GM12864 (cell line): ENCODE measurements around the gene ARHGEF10L.

Source experiments
- DNase-seq: peaks from one replicate; pipeline ENCODE4 v3.0.0-alpha.2; 2011; ENCODE audit warnings: low read depth
- H3K4me3 ChIP-seq: 2 replicates; pipeline ENCODE4 v1.5.1; 2011; ENCODE audit warnings: mild to moderate bottlenecking, low read depth, low read length, control low read depth
- CTCF ChIP-seq: IDR thresholded peaks from 2 replicates; pipeline ENCODE4 v1.5.1; 2011; ENCODE audit warnings: low read depth, mild to moderate bottlenecking, moderate library complexity, low read length, control low read depth, inconsistent platforms; ENCODE audit errors: missing control alignments

The ARHGEF10L gene

GRCh38 chr1:17733661-17734060 lies 194.2 kb downstream of the ARHGEF10L start:
- no peak overlapping the region for H3K4me3 ChIP-seq
- no peak for DNase-seq
- TF ChIP-seq CTCF = no peak

- no peak for DNase-seq
- H3K4me3 ChIP-seq = no peak overlapping the region
- no peak for TF ChIP-seq CTCF
Measured at GRCh38 chr1:17734609-17735008, 195.1 kb downstream of the ARHGEF10L start.

GRCh38 chr1:17735348-17735747 lies 195.8 kb downstream of the ARHGEF10L start:
- H3K4me3 ChIP-seq = no peak overlapping the region
- no peak for TF ChIP-seq CTCF
- no peak for DNase-seq

- TF ChIP-seq CTCF = no peak
- no peak overlapping the region for H3K4me3 ChIP-seq
- no peak for DNase-seq
Measured at GRCh38 chr1:17735793-17736192, 196.3 kb downstream of the ARHGEF10L start.

GRCh38 chr1:17736625-17737024 lies 197.1 kb downstream of the ARHGEF10L start:
- no peak for DNase-seq
- no peak overlapping the region for H3K4me3 ChIP-seq
- TF ChIP-seq CTCF = no peak

GRCh38 chr1:17739050-17739449 lies 199.6 kb downstream of the ARHGEF10L start:
- DNase-seq = no peak
- TF ChIP-seq CTCF = no peak
- H3K4me3 ChIP-seq = no peak overlapping the region

GRCh38 chr1:17741052-17741451 lies 201.6 kb downstream of the ARHGEF10L start:
- DNase-seq = no peak
- no peak overlapping the region for H3K4me3 ChIP-seq
- TF ChIP-seq CTCF = peak; percentile 7
